Activated CD8-positive, alpha-beta T cell treated with anti-CD3 and anti-CD28 coated beads, Interleukin-2, amount 10 ng/mL, durations not matched to agents 7 days and 5 days (primary cell): ENCODE measurements around the gene EPN2. TPM values are rescaled to one million over a fixed set of nuclear protein-coding genes. Genes with fewer than 3 reads are reported as not detected.

ENCODE experiments used
- ATAC-seq: fragments of 150-1000 bp; cut with Tn5 transposase; one replicate; pipeline ENCODE4 v1.10.0; 2021; ENCODE audit warnings: moderate library complexity
- CTCF ChIA-PET: fragments of 350-600 bp; sonication (Branson Sonifier 250); formaldehyde crosslinking; loops from one replicate; lab custom pipeline; 2021; ENCODE audit warnings: antibody characterized with exemption; lab: Charles Lee
- POLR2A ChIA-PET: fragments of 350-600 bp; sonication (Branson Sonifier 250); formaldehyde crosslinking; loops from one replicate; lab custom pipeline; 2021; ENCODE audit warnings: antibody characterized with exemption; lab: Charles Lee
- DNase-seq: peaks from one replicate; pipeline ENCODE4 v3.0.0-alpha.2; 2020
- H3K27ac Mint-ChIP-seq: one replicate; pipeline ENCODE4 v1.8.0; 2021; ENCODE audit warnings: mild to moderate bottlenecking, mixed read lengths
- H3K27me3 Mint-ChIP-seq: one replicate; pipeline ENCODE4 v1.8.0; 2021; ENCODE audit warnings: low read depth, mixed read lengths
- H3K36me3 Mint-ChIP-seq: one replicate; pipeline ENCODE4 v1.8.0; 2021; ENCODE audit warnings: low read depth, mixed read lengths
- H3K4me1 Mint-ChIP-seq: one replicate; pipeline ENCODE4 v1.8.0; 2021; ENCODE audit warnings: low read depth, mixed read lengths
- H3K4me3 Mint-ChIP-seq: one replicate; pipeline ENCODE4 v1.8.0; 2021; ENCODE audit warnings: mild to moderate bottlenecking, mixed read lengths
- H3K9me3 Mint-ChIP-seq: one replicate; pipeline ENCODE4 v1.8.0; 2022; ENCODE audit warnings: mixed read lengths; ENCODE audit not compliant: insufficient read depth
- total RNA-seq, 2 experiments: library from RNA; stranded (reverse); gene quantifications; one replicate each; pipeline ENCODE4 v1.2.3, GENCODE V29; 2021

Gene EPN2
- total RNA-seq, 2 experiments from 2014 or later, result 2.8 to 3.1 TPM

- peak; percentile 89 for ATAC-seq
- Mint-ChIP-seq H3K4me1 (peaks cover 11% of the 10 kb centered on the region), H3K36me3 (no peaks in the 10 kb centered on the region), H3K27me3 (peaks cover 34% of the 10 kb centered on the region), H3K9me3 (no peaks in the 10 kb centered on the region), H3K27ac (peak within 1 kb of the TSS; percentile 70), H3K4me3 (peak within 1 kb of the TSS; percentile 79)
- CTCF ChIA-PET, result interaction anchor here (0.6 to 5.9 kb wide), 48 partner anchors 8 to 569 kb away, joined by 3 to 86 read pairs (median 6); partner anchors contain the start of genes ALDH3A2, MAPK7 and MFAP4
- DNase-seq, result peak; percentile 93
- POLR2A ChIA-PET, result interaction anchor here (0.6 to 1.0 kb wide), 2 partner anchors 11 to 15 kb away, joined by 3 to 5 read pairs; partner anchors contain the start of gene MAPK7
These were observed 125.3 kb downstream of the EPN2 start, which contains the start of gene B9D1 for GRCh38 chr17:19362277-19363113. Gene B9D1, minus strand, starts transcription at chr17:19362723. Its CDS starts 154 bp downstream, at chr17:19362569.

DNA sequence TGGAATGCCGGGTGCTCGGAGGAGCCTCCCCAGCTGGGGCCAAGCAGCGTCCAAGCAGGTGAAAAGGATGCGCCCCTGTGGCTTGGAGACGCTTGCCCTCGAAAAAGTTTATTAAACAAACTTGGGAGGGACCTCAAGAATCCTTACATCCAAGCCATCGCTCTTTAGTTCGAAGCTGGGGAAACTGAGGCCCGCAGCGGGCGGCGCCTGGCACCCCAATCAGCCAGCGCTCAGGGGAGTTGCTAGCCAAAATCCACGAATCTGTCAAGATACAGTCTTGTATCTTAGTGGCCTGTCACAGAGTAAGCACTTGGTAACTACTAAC is 125.9 kb downstream of the EPN2 start:
- Mint-ChIP-seq H3K27ac (no peak overlapping the region), H3K4me1 (peaks cover 15% of the 10 kb centered on the region), H3K4me3 (peak overlapping the region; percentile 79), H3K9me3 (no peaks in the 10 kb centered on the region), H3K27me3 (peaks cover 33% of the 10 kb centered on the region), H3K36me3 (no peaks in the 10 kb centered on the region)
- POLR2A ChIA-PET, result interaction anchor here (1.0 kb wide), 1 partner anchor 15 kb away, joined by 5 read pairs; the partner anchor contains the start of gene MAPK7
- CTCF ChIA-PET, result interaction anchor here (0.6 to 5.9 kb wide), 44 partner anchors 9 to 570 kb away, joined by 3 to 86 read pairs (median 6); partner anchors contain the start of genes ALDH3A2, MAPK7 and MFAP4
- no peak for DNase-seq
- no peak for ATAC-seq

- Mint-ChIP-seq H3K4me1 (peaks cover 15% of the 10 kb centered on the region), H3K27ac (no peak overlapping the region), H3K4me3 (no peak overlapping the region), H3K9me3 (no peaks in the 10 kb centered on the region), H3K27me3 (peaks cover 29% of the 10 kb centered on the region), H3K36me3 (no peaks in the 10 kb centered on the region)
- ChIA-PET POLR2A (no interaction called here), CTCF (interaction anchor here (0.6 to 5.9 kb wide), 38 partner anchors 8 to 551 kb away, joined by 3 to 86 read pairs (median 7); partner anchors contain the start of genes ALDH3A2, MAPK7 and MFAP4)
- DNase-seq, result no peak
- ATAC-seq, result no peak
These were observed 126.4 kb downstream of the EPN2 start for GRCh38 chr17:19363460-19364035.

DNA sequence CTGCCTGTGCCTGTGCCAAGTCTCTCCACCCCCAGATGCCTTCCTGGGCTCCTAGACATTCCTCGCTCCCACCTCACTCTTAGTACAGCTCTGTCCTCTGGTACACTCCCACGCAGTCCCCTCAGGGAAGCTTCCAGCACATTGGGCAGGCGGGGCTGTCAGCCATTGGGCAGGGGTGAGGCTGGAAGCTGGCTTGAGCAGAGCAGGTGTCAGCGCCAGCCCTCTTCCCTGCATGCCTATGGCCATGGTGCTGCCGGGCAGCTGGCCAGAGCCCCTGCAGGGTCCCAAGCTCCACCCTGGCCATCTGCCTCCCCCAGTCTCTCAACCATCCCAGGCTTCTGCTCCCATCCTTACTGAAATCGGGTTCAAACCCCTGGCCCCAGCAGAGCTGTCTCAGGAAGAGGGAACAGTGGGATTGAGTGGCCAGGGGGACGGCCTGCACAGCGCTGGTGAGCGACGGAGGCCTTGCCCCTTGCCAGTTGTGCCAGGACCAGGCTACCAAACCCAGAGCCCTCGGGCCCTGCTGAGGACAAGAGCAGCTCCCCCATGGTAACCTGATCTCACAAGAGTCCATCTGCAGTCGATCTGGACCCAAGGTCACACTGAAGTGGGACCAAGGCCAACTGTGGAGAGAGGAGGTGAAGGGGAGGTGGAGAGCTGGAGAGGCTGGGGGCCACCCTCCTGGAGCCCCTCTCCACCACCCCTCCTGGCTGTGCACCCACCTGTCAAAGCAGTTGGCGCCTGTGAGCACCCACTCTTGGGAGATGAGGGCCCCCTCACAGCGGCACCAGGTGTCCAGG is 127.7 kb downstream of the EPN2 start:
- ATAC-seq, result no peak
- peaks cover 27% of the 10 kb centered on the region for H3K4me1 Mint-ChIP-seq

GRCh38 chr17:19365499-19365817 is 128.3 kb downstream of the EPN2 start:
- ChIA-PET POLR2A (interaction anchor here (0.9 kb wide), 1 partner anchor 81 kb away, joined by 3 read pairs; no protein-coding TSS in a partner anchor), CTCF (interaction anchor here (0.6 to 5.9 kb wide), 4 partner anchors 11 to 144 kb away, joined by 3 to 86 read pairs (median 4); partner anchors contain the start of gene MAPK7)
- Mint-ChIP-seq H3K9me3 (no peaks in the 10 kb centered on the region), H3K4me3 (no peak overlapping the region), H3K27me3 (peaks cover 23% of the 10 kb centered on the region), H3K36me3 (no peaks in the 10 kb centered on the region), H3K4me1 (peaks cover 33% of the 10 kb centered on the region), H3K27ac (peak overlapping the region; percentile 63)
- ATAC-seq (no peak), DNase-seq (no peak)

More for the DNA sequence above, 127.7 kb downstream of the EPN2 start:
- H3K27me3 Mint-ChIP-seq, result peaks cover 24% of the 10 kb centered on the region
- POLR2A ChIA-PET, result interaction anchor here (0.9 kb wide), 1 partner anchor 82 kb away, joined by 3 read pairs; no protein-coding TSS in a partner anchor
- CTCF ChIA-PET, result interaction anchor here (0.6 to 5.9 kb wide), 5 partner anchors 10 to 145 kb away, joined by 3 to 86 read pairs (median 5); partner anchors contain the start of gene MAPK7
- DNase-seq, result no peak
- no peak overlapping the region for H3K27ac Mint-ChIP-seq
- H3K9me3 Mint-ChIP-seq, result no peaks in the 10 kb centered on the region
- H3K36me3 Mint-ChIP-seq, result no peaks in the 10 kb centered on the region
- no peak overlapping the region for H3K4me3 Mint-ChIP-seq

GRCh38 chr17:19365833-19366636 is 128.9 kb downstream of the EPN2 start:
- H3K27ac Mint-ChIP-seq, result no peak overlapping the region
- H3K36me3 Mint-ChIP-seq, result no peaks in the 10 kb centered on the region
- CTCF ChIA-PET, result interaction anchor here (0.6 to 5.9 kb wide), 4 partner anchors 11 to 143 kb away, joined by 3 to 86 read pairs (median 4); partner anchors contain the start of gene MAPK7
- no peak overlapping the region for H3K4me3 Mint-ChIP-seq
- peaks cover 38% of the 10 kb centered on the region for H3K4me1 Mint-ChIP-seq
- no peaks in the 10 kb centered on the region for H3K9me3 Mint-ChIP-seq
- POLR2A ChIA-PET, result interaction anchor here (0.9 kb wide), 1 partner anchor 81 kb away, joined by 3 read pairs; no protein-coding TSS in a partner anchor
- H3K27me3 Mint-ChIP-seq, result peaks cover 20% of the 10 kb centered on the region
- ATAC-seq (no peak), DNase-seq (no peak)

DNA sequence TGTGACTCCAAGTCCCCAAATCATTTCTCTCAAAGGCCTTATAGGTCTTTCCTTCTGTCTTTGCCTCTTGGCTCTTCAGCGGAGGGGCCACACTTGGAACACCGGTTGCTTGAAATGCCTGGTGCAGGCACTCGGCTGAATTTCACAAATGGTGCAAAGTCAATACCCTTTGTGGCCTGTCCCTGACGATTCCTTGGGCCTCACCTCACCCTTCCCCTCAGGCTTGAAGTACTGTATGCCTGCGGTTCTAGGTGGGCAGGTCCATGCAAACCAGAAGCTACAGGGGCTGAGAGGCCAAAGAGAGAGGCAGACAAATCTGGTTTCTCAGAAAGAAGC is 129.4 kb downstream of the EPN2 start:
- DNase-seq (no peak), ATAC-seq (no peak)
- Mint-ChIP-seq H3K27ac (no peak overlapping the region), H3K27me3 (peaks cover 20% of the 10 kb centered on the region), H3K4me1 (peaks cover 44% of the 10 kb centered on the region), H3K4me3 (no peak overlapping the region), H3K36me3 (no peaks in the 10 kb centered on the region), H3K9me3 (no peaks in the 10 kb centered on the region)
- POLR2A ChIA-PET, result no interaction called here
- CTCF ChIA-PET, result interaction anchor here (1.4 to 5.9 kb wide), 2 partner anchors 12 to 81 kb away, joined by 5 to 86 read pairs; no protein-coding TSS in a partner anchor

GRCh38 chr17:19368229-19368628 is 131.1 kb downstream of the EPN2 start:
- ChIA-PET POLR2A (no interaction called here), CTCF (no interaction called here)
- Mint-ChIP-seq H3K4me3 (no peak overlapping the region), H3K9me3 (no peaks in the 10 kb centered on the region), H3K36me3 (no peaks in the 10 kb centered on the region), H3K27me3 (peaks cover 20% of the 10 kb centered on the region), H3K27ac (no peak overlapping the region), H3K4me1 (peaks cover 55% of the 10 kb centered on the region)
- no peak for DNase-seq
- no peak for ATAC-seq

- Mint-ChIP-seq H3K27ac (peak overlapping the region; percentile 86), H3K4me3 (peak overlapping the region; percentile 75), H3K4me1 (peaks cover 51% of the 10 kb centered on the region), H3K9me3 (no peaks in the 10 kb centered on the region), H3K27me3 (peaks cover 14% of the 10 kb centered on the region), H3K36me3 (no peaks in the 10 kb centered on the region)
- ChIA-PET CTCF (no interaction called here), POLR2A (interaction anchor here (1.7 kb wide), 1 partner anchor 9 kb away, joined by 6 read pairs; the partner anchor contains the start of gene MAPK7)
- no peak for ATAC-seq
- DNase-seq, result no peak
These were observed 132.1 kb downstream of the EPN2 start for GRCh38 chr17:19369107-19369778.
